HepG2 (cell line): Measurements from ENCODE around the gene FAM219A. TPM values are rescaled to one million over a fixed set of nuclear protein-coding genes. Genes with fewer than 3 reads are reported as not detected.
A peak's percentile ranks its signal among the peaks of the same experiment; 100 is the strongest.

Experiments used
- ELF3 ChIP-seq: IDR thresholded peaks from 2 replicates; pipeline ENCODE4 v1.6.1; 2016; ENCODE audit warnings: missing genetic modification reagents, missing compliant biosample characterization
- HCFC1 ChIP-seq: fragments of 150-350 bp; IDR thresholded peaks from 2 replicates; pipeline ENCODE4 v1.6.1; 2014; ENCODE audit warnings: low read depth, low read length
- HIVEP1 ChIP-seq: sonication (generic); formaldehyde crosslinking; IDR thresholded peaks from 2 replicates; pipeline ENCODE4 v1.4.0; 2020; ENCODE audit warnings: mild to moderate bottlenecking, missing genetic modification reagents
- IRF2 ChIP-seq: IDR thresholded peaks from 2 replicates; pipeline ENCODE4 v1.6.1; 2018; ENCODE audit warnings: missing genetic modification reagents, missing compliant biosample characterization
- JARID2 ChIP-seq: sonication (generic); formaldehyde crosslinking; IDR thresholded peaks from 2 replicates; pipeline ENCODE4 v1.8.1; 2023; ENCODE audit warnings: missing genetic modification reagents, inconsistent platforms; ENCODE audit not compliant: insufficient replicate concordance
- JUND ChIP-seq: sonication (generic); formaldehyde crosslinking; IDR thresholded peaks from 2 replicates; pipeline ENCODE4 v1.8.0; 2022; ENCODE audit warnings: mild to moderate bottlenecking, missing genetic modification reagents
- RBM39 ChIP-seq: fragments of 200-400 bp; formaldehyde crosslinking; IDR thresholded peaks from one replicate; pipeline ENCODE4 v1.6.1; 2018; ENCODE audit warnings: antibody characterized with exemption, mild to moderate bottlenecking, low read depth, low read length; ENCODE audit not compliant: poor library complexity, severe bottlenecking
- REXO4 ChIP-seq: sonication (generic); formaldehyde crosslinking; IDR thresholded peaks from 2 replicates; pipeline ENCODE4 v1.8.0; 2022; ENCODE audit warnings: missing genetic modification reagents, mild to moderate bottlenecking, borderline replicate concordance
- SATB2 ChIP-seq: sonication (generic); formaldehyde crosslinking; IDR thresholded peaks from 2 replicates; pipeline ENCODE4 v1.5.0; 2020; ENCODE audit warnings: missing genetic modification reagents
- SMAD9 ChIP-seq: sonication (generic); formaldehyde crosslinking; IDR thresholded peaks from 2 replicates; pipeline ENCODE4 v1.5.1; 2020; ENCODE audit warnings: mild to moderate bottlenecking, missing genetic modification reagents
- TMF1 ChIP-seq: sonication (generic); formaldehyde crosslinking; IDR thresholded peaks from 2 replicates; pipeline ENCODE4 v1.8.1; 2022; ENCODE audit warnings: low read depth, missing genetic modification reagents
- ZNF205 ChIP-seq: IDR thresholded peaks from 2 replicates; pipeline ENCODE4 v1.6.1; 2018; ENCODE audit warnings: missing biosample characterization, missing genetic modification reagents
- ZNF558 ChIP-seq: sonication (generic); formaldehyde crosslinking; IDR thresholded peaks from 2 replicates; pipeline ENCODE4 v1.9.0; 2022; ENCODE audit warnings: mild to moderate bottlenecking, missing genetic modification reagents, borderline replicate concordance
- ZNF674 ChIP-seq: sonication (generic); formaldehyde crosslinking; IDR thresholded peaks from 2 replicates; pipeline ENCODE4 v1.5.0; 2020; ENCODE audit warnings: low read depth, mild to moderate bottlenecking, missing genetic modification reagents
- ZNF749 ChIP-seq: sonication (generic); formaldehyde crosslinking; IDR thresholded peaks from 2 replicates; pipeline ENCODE4 v1.8.0; 2022; ENCODE audit warnings: mild to moderate bottlenecking, missing genetic modification reagents, moderate library complexity, borderline replicate concordance
- ZNF777 ChIP-seq: sonication (generic); formaldehyde crosslinking; IDR thresholded peaks from 2 replicates; pipeline ENCODE4 v1.4.0; 2020; ENCODE audit warnings: missing genetic modification reagents
- polyA plus RNA-seq, 8 experiments: library from polyadenylated mRNA; depleted of rRNA in 3 of 8; stranded (reverse) in 7 of 8; unstranded in 1 of 8; fragments of >200 nt; fragmentation: Illumina TruSeq in 4 of 8; extraction: Trizol in 4 of 8; gene quantifications; 2 replicates each; pipeline versions ENCODE4 v1.2.1 to v1.2.3, GENCODE V29; 2011 to 2016; ENCODE audit warnings: low read depth in 4 of 8, missing spikeins in 1 of 8, mixed read lengths in 1 of 8; ENCODE audit not compliant: insufficient read depth in 1 of 8
- total RNA-seq, 5 experiments: library from RNA; depleted of rRNA; stranded (reverse); fragments of >200 nt; fragmentation: Illumina TruSeq; extraction: Trizol; gene quantifications; 2 replicates each; pipeline ENCODE4 v1.2.3, GENCODE V29; 2016; ENCODE audit warnings: low read depth in 1 of 5
- TF ChIP-seq, protein P1 (sequence below): sonication (generic); formaldehyde crosslinking; IDR thresholded peaks from 2 replicates; pipeline ENCODE4 v1.5.1; 2020; ENCODE audit warnings: missing genetic modification reagents, mild to moderate bottlenecking, borderline replicate concordance
- TF ChIP-seq, protein P2 (sequence below): sonication (generic); formaldehyde crosslinking; IDR thresholded peaks from 2 replicates; pipeline ENCODE4 v1.4.0; 2020; ENCODE audit warnings: mild to moderate bottlenecking, missing genetic modification reagents
- TF ChIP-seq, protein P3 (sequence below): sonication (generic); formaldehyde crosslinking; IDR thresholded peaks from 2 replicates; pipeline ENCODE4 v1.4.0; 2020; ENCODE audit warnings: mild to moderate bottlenecking, missing genetic modification reagents
- TF ChIP-seq, protein P4 (sequence below): sonication (generic); formaldehyde crosslinking; IDR thresholded peaks from 2 replicates; pipeline ENCODE4 v1.5.1; 2020; ENCODE audit warnings: mild to moderate bottlenecking, missing genetic modification reagents, moderate library complexity
- TF ChIP-seq, protein P5 (sequence below): sonication (generic); formaldehyde crosslinking; IDR thresholded peaks from 2 replicates; pipeline ENCODE4 v1.5.1; 2020; ENCODE audit warnings: mild to moderate bottlenecking, moderate library complexity, missing genetic modification reagents

Gene FAM219A
- total and polyA plus RNA-seq, 2 of the 13 experiments (the other 11 are each of a cell fraction or from before 2014, with no cell fraction given), result 3.9 to 6.4 TPM

DNA sequence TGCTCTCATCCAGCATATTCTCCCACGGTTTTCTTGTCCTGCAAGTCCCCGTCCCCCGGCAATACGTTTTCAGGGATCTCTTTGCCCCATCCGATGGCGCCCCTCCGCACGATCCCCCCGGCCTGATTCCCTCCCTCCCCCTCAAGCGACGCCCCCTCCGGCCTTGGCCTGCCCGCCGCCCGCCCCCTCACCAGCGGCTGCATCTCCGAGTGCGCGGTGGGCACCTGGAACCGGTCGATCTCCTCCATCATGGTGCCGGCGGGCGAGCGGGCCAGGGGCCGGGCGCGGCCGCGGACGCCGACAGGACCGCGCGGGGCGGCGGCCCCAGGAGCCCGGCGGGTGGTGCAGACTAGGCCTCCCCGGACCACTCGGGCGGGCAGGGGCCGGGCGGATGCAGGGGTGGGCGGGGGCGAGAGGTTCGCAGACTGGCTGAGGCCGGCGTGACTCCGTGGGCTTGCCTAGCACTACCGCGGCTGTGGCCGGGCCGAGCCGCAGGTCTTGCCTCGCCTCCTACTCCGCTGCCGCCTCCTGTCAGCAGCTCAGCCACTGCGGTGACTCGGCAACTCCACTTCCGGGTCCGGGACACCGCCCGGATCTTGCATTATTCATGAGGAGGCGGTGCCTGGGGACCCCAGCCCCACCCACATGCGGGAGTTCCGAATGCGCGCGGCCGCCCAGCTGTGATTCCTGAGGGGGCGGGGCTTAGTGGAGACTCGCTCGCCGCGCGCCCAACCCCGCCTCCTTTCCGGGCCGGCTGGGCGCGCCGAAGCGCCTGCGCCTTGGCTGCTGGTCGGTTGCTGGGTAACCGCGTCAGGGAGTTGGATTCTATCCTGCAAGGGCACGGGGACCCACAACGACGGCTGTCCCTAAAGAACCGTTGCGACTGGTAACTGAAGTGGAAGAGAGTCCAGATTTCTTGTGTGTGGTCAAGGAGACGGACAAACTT, at the start of gene FAM219A, which contains the start of gene DNAI1 (continued):
- TF ChIP-seq, protein P1, sequence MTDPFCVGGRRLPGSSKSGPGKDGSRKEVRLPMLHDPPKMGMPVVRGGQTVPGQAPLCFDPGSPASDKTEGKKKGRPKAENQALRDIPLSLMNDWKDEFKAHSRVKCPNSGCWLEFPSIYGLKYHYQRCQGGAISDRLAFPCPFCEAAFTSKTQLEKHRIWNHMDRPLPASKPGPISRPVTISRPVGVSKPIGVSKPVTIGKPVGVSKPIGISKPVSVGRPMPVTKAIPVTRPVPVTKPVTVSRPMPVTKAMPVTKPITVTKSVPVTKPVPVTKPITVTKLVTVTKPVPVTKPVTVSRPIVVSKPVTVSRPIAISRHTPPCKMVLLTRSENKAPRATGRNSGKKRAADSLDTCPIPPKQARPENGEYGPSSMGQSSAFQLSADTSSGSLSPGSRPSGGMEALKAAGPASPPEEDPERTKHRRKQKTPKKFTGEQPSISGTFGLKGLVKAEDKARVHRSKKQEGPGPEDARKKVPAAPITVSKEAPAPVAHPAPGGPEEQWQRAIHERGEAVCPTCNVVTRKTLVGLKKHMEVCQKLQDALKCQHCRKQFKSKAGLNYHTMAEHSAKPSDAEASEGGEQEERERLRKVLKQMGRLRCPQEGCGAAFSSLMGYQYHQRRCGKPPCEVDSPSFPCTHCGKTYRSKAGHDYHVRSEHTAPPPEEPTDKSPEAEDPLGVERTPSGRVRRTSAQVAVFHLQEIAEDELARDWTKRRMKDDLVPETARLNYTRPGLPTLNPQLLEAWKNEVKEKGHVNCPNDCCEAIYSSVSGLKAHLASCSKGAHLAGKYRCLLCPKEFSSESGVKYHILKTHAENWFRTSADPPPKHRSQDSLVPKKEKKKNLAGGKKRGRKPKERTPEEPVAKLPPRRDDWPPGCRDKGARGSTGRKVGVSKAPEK (CRISPR knock-in tag), result no peak
- TF ChIP-seq SMAD9 (CRISPR knock-in tag) (no peak), ZNF558 (no peak), JARID2 (CRISPR knock-in tag) (no peak), SATB2 (no peak), HIVEP1 (0 out of 2 replicates have a peak, but pooled peaks have one; percentile 26), ZNF205 (CRISPR knock-in tag) (0 out of 2 replicates have a peak, but pooled peaks have one; percentile 16), TMF1 (CRISPR knock-in tag) (0 out of 2 replicates have a peak, but pooled peaks have one; percentile 42), REXO4 (no peak), JUND (CRISPR knock-in tag) (no peak), ZNF749 (CRISPR knock-in tag) (no peak), ELF3 (CRISPR knock-in tag) (peak; percentile 88), IRF2 (peak; percentile 47; the same call in 1 of the 2 replicates), RBM39 (peak; percentile 32), ZNF777 (0 out of 2 replicates have a peak, but pooled peaks have one; percentile 9), ZNF674 (no peak), HCFC1 (no peak; the same call in 1 of the 2 replicates)
- TF ChIP-seq, protein P2, sequence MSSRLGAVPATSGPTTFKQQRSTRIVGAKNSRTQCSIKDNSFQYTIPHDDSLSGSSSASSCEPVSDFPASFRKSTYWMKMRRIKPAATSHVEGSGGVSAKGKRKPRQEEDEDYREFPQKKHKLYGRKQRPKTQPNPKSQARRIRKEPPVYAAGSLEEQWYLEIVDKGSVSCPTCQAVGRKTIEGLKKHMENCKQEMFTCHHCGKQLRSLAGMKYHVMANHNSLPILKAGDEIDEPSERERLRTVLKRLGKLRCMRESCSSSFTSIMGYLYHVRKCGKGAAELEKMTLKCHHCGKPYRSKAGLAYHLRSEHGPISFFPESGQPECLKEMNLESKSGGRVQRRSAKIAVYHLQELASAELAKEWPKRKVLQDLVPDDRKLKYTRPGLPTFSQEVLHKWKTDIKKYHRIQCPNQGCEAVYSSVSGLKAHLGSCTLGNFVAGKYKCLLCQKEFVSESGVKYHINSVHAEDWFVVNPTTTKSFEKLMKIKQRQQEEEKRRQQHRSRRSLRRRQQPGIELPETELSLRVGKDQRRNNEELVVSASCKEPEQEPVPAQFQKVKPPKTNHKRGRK (CRISPR knock-in tag), result no peak
- TF ChIP-seq, protein P3, sequence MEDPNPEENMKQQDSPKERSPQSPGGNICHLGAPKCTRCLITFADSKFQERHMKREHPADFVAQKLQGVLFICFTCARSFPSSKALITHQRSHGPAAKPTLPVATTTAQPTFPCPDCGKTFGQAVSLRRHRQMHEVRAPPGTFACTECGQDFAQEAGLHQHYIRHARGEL, result no peak
- TF ChIP-seq, protein P4, sequence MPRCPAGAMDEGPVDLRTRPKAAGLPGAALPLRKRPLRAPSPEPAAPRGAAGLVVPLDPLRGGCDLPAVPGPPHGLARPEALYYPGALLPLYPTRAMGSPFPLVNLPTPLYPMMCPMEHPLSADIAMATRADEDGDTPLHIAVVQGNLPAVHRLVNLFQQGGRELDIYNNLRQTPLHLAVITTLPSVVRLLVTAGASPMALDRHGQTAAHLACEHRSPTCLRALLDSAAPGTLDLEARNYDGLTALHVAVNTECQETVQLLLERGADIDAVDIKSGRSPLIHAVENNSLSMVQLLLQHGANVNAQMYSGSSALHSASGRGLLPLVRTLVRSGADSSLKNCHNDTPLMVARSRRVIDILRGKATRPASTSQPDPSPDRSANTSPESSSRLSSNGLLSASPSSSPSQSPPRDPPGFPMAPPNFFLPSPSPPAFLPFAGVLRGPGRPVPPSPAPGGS, result no peak
- TF ChIP-seq, protein P5, sequence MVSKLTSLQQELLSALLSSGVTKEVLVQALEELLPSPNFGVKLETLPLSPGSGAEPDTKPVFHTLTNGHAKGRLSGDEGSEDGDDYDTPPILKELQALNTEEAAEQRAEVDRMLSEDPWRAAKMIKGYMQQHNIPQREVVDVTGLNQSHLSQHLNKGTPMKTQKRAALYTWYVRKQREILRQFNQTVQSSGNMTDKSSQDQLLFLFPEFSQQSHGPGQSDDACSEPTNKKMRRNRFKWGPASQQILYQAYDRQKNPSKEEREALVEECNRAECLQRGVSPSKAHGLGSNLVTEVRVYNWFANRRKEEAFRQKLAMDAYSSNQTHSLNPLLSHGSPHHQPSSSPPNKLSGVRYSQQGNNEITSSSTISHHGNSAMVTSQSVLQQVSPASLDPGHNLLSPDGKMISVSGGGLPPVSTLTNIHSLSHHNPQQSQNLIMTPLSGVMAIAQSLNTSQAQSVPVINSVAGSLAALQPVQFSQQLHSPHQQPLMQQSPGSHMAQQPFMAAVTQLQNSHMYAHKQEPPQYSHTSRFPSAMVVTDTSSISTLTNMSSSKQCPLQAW (CRISPR knock-in tag), result peak; percentile 51; the same call in 1 of the 2 replicates
